CD4-positive, alpha-beta T cell treated with Interleukin-15 for 4 hours (primary cell): Measurements from ENCODE around the gene RHOT2.

ENCODE experiments used
- DNase-seq: peaks from one replicate; pipeline ENCODE4 v3.0.0-alpha.2; 2020; ENCODE audit warnings: low spot score

The RHOT2 gene

GRCh38 chr16:667780-668518, at the start of gene RHOT2:
RHOT2 (plus strand) TSS chr16:668132; CDS start chr16:668200, 68 bp downstream.
- peak; percentile 92 for DNase-seq

DNA sequence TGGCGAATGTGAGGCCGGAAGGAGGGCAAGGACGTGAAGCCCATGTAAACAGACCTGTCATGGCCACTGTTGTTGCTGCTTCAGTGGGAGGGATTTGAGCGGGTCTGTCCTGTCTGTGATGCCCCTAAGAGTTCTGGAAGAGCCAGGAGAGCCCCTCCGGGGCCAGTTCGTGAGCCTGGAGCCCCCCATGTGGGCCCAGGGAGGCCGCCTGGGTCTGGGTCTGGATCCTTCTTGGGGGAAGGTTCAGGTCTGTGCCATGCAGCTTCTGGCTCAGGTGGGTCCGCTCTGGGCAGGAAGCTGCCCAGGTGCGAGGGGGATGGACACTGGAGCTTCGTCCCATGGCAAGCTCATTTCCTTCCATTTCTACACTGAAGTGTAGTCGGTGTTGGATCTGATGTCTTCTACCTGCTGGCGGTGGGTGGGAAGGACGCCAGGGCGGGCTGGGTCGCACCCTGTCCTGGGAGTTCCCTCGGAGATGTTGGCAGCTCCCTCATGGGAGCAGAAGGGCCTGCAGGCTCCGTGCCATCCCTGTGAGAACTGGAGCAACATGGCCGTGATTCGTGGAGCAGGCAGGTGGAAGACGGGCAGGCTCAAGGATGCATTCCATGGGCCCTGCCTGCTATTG, 48.3 kb upstream of the RHOT2 start:
- DNase-seq: no peak

DNA sequence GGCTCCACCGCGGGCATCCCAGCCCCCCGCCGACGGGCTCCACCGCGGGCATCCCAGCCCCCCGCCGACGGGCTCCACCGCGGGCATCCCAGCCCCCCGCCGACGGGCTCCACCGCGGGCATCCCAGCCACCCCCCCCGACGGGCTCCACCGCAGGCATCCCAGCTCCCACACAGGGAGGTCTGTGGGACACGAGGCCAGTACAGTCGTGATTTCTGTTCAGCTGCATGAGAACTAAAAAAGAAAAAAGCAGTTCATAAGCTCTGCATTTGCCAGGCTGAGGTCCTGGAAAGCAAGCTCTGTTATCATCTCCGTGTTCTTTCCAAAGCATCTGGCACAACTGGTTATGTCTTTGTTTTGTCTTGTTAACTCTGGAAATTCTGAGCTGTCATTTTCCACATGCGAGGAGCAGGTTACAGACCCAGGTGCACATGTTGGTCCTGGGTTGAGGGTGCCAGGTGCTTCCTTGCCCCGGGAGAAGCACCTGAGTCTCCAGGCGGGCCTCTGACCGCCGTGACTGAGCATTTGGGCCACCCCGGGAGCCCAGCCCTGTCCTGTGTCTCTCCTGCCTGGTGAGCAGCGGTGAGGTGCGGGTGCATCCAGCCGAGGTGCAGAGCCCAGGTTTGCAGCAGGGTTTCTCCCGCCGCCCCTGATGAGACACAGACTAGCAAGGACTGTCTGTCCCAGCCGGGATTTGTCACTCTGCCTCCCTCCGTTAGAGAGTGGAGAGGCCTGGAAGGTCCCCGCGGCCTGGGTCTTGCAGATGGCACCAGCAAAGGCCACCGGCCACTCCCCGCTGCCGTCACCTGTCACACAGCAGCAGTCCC, 47.0 kb upstream of the RHOT2 start:
- DNase-seq: no peak

GRCh38 chr16:621526-622105, 46.3 kb upstream of the RHOT2 start:
- DNase-seq: no peak

DNA sequence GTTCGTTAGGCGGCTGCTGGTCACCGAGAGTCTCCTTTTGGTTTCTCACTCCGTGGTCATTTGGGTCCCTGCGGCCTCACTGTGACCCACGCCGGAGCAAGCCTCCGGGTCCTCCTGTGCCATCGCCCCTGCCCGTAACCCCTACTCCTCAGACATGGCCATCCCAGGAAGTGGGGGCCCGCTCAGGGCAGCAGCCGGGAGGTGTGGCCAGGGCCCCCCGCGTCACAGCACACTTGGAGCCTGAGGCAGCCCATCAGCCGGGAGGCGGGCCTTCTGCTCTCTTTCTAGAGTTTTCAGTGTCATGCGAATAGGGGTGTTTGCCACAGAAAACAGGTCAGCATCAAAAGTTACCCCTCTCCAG, 45.0 kb upstream of the RHOT2 start:
- DNase-seq: no peak

DNA sequence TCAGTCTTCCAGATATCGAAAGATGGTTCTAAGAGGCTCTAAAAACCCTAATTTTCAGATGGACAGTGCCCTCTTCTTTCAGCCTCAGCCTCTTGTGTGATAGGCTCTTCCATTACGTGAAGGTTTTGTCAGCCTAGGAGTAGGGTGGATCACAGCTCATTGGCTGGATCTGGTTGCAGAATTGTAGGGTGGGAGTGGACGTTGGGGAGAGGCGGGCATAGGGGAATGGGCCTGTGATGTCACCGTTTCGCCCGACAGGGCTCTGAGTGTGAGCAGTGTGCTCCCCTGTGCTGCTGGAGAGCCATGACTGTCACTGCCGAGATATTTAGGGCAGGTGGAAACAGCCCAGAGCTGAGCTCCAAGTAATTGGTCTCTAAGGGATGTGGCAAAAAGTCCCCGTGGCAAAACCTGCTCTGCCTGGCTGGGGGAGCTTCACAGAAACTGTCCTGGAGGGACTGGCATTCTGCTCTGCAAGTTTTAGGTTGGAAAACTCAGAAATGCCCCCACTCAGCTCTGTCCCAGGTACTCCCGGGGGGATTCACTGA, 43.3 kb upstream of the RHOT2 start:
- DNase-seq: no peak

GRCh38 chr16:625117-625976, 42.6 kb upstream of the RHOT2 start:
- no peak for DNase-seq

DNA sequence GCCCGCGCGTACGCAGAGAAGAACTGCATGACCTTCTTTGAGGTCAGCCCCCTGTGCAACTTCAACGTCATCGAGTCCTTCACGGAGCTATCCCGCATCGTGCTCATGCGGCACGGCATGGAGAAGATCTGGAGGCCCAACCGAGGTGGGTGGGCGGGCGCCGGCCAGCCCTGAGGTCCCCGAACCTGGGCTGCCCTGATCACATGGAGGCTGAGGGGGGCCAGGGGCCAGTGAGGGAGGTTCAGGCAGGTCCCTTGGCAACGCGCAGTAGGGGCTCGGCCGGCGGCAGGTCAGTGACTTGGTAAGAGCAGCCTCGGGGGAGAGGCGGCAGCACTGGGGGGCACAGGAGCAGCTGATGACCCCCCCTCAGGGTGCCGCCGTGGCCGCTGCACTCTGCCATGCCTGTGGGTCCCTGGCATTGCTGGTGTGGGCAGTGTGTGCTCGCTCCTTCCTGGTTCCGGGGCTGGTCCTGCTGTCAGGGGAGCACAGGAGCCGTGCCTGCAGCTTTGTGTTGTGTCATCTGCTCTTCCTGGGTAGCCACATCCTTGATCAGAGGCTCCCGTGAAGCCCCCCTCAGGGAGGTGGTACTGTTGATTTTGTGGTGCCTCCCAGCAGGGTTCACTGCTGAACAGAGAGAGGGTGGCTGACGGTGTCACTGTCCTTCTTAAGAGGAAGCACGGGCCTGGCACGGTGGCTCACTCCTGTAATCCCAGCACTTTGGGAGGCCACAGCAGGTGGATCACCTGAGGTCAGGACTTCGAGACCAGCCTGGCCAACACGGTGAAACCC, 41.8 kb upstream of the RHOT2 start:
- no peak for DNase-seq

DNA sequence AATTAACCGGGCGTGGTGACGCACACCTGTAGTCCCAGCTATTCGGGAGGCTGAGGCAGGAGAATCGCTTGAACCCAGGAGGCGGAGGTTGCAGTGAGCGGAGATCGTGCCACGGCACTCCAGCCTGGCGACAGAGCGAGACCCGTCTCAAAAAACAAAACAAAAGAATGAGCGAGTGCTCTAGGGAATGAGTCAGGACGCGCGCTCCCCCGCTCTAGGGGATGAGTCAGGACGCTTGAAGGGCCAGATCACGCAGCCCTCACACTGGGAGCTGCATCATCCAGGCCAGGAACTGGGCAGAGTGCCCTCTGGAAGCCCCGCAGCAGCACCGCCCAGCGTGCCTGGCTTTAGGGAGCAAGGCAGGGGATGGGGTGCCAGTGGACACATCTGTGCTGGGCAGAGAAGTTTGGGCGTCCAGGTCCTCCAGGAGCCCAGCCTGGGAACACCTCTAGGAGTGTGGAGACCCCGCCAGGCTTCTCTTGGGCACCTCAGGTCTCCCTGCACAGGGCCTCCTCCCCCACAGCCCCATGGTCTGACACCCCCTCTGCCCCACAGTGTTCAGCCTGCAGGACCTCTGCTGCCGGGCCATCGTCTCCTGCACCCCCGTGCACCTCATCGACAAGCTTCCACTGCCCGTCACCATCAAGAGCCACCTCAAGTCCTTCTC, 41.0 kb upstream of the RHOT2 start:
- DNase-seq: no peak

- no peak for DNase-seq
Observed at GRCh38 chr16:627454-628239, 40.3 kb upstream of the RHOT2 start.

- no peak for DNase-seq
Observed at GRCh38 chr16:628321-629061, 39.4 kb upstream of the RHOT2 start.

DNA sequence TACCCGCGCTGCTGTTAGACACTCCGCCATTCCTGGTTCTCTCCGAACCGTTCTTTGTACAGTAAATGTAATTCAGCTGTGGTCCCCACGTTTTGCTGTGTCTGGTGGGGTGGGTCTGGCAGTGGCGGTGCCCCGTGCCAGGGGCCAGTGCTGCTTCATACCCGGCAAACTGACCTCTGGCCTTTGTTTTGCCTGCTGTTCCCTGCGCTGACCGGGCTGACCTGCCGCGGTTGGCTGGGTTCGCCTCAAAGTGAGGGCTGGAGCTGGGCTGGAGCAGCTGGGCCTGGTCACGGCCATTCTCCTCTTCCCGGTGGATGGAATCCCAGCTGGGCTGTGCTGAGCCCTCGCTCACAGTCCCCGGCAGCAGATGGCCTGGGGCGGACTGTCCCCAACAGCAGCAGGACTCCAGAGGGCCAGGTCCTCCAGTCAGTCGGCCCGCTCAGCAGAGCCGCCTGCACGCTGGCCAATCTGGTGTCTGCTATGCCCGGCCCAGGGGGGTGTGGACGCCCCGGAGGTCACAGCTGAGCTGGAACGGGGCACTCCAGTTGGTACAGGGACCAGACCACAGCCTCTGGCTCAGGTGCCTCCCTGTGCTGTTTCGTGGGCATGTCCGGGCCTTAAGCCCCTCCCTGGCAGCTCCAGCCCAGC, 38.6 kb upstream of the RHOT2 start:
- DNase-seq: no peak

DNA sequence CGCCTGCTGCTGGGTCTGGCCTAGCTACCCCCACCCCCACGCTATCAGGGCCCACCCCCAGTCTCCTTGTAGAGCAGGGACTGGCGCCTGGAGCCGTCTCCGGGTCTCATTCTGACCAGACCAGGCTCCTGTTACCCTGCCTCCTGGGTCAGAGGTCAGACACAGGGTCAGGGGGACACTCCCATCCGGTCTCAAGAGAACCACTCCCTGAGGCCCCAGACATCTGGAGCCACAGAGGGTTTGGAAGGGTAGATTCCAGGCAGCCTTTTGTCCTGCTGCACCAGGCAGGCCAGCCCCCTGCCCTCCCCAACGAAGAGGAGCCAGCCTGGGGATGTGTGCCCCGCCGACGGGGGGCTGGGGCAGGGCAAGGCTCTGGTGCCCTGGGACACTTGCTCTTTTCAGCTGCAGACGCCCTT, 38.1 kb upstream of the RHOT2 start:
- DNase-seq: no peak

GRCh38 chr16:630249-630814, 37.6 kb upstream of the RHOT2 start:
- no peak for DNase-seq

GRCh38 chr16:630815-631405, 37.0 kb upstream of the RHOT2 start, which contains the start of gene WFIKKN1:
WFIKKN1 (plus strand) TSS chr16:630985; CDS start chr16:631254, 269 bp downstream.
- DNase-seq: no peak

DNA sequence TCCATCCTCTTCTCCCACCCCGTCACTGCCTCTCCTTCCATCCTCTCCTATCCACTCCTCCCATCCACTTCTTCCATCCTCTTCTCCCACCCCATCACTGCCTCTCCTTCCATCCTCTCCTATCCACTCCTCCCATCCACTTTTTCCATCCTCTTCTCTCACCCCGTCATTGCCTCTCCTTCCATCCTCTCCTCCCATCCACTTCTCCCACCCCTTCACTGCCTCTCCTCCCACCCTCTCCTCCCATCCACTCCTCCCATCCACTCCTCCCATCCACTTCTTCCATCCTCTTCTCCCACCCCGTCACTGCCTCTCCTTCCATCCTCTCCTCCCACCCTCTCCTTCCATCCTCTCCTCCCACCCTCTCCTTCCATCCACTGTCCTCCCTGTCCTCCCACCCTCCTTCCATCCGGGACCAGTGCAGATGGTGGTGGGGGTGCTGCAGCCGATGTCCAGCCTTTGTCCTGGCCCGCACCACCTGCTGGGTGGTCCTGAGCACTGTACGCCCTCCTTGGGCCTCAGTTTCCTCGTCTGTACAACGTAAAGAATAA, 36.0 kb upstream of the RHOT2 start:
- DNase-seq: no peak
